ENCODE measurements around the gene TSG101. TPM values are rescaled to one million over a fixed set of nuclear protein-coding genes. Genes with fewer than 3 reads are reported as not detected.

TSG101 gene
- polyA plus RNA-seq, 4 donors = 134 to 189 (median 148) TPM

DNA sequence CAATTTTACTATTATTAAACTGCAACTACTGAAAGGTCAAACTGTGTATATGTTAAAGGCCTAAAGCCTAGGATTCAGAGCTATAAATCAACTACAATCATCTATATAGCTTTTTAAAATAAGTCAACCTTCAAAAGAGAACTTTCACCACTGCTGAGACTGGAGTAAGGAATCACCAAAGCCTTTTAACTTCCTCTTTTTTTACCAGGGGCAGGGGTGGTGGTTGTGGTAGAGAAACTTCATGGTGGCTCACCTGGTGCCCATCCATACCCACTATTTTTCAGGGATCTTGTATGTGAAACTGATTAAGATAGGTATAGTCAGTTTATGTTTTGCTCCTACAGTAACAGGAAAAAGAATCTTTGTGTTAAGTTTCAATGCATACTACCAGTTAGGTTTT is 31.5 kb downstream of the TSG101 start:
- DNase-seq (ENCODE audit: low read depth in 4 of 4, low spot score in 2 of 4) = no peak

GRCh38 chr11:18493310-18493709 is 33.4 kb downstream of the TSG101 start:
- no peak for DNase-seq (ENCODE audit: low read depth in 4 of 4, low spot score in 2 of 4)

DNA sequence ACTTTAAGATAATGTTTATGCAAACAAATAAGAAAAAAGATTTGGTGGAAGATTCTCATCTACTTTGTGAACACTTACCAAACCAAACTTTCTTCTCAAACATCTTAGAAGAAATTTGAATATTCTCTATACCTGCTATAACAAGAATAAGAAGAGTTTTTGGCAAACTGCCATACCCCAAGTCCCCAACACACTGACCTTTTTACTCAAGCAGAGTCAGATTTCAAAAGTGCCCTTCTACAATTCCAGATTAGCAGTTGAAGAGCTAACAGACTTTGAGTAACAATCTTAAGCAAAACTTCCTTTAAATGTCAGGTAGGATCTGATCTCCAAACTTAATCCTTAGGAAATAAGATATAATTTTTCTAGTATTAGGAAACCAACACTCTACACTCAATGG is 33.9 kb downstream of the TSG101 start:
- no peak for DNase-seq (ENCODE audit: low read depth in 4 of 4, low spot score in 2 of 4)

GRCh38 chr11:18491924-18492323 is 34.8 kb downstream of the TSG101 start:
- no peak for DNase-seq (ENCODE audit: low read depth in 4 of 4, low spot score in 2 of 4)

- no peak for DNase-seq (ENCODE audit: low read depth in 4 of 4, low spot score in 2 of 4)
Measured at GRCh38 chr11:18490736-18491485, 35.8 kb downstream of the TSG101 start.

DNA sequence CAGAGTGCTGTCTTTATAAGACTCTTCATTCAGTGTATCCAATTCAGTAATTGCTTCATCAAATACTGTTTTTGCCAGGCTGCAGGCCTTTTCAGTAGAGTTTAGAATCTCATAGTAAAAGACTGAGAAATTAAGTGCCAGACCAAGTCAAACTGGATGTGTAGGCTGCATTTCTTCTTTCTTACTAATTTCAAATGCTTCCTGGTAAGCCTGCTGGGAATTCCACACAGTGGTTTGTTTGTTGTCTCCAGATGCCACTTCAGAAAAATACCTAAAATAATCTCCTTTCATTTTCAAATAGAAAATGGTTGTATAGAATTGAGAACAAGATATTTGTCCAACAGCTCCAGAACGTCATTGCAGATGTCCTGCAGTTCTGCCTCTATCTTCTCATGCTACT is 36.4 kb downstream of the TSG101 start:
- no peak for DNase-seq (ENCODE audit: low read depth in 4 of 4, low spot score in 2 of 4)

GRCh38 chr11:18485913-18486528 is 40.7 kb downstream of the TSG101 start:
- DNase-seq (ENCODE audit: low read depth in 4 of 4, low spot score in 2 of 4) = no peak

DNA sequence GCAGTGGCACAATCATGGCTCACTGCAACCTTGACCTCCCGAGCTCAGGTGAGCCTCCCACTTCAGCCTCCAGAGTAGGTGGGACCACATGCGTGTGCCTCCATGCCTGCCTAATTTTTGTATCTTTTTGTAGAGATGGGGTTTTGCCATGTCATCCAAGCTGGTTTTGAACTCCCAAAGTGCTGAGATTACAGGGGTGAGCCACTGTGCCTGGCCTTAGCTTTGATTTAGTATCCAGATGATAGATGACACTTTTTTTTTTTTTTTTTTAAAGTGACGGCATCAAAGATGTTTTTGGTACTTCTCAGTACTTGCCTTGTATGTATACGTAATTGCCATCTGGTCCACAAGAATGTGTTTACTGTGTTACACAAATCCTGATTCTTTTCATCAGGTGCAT is 47.7 kb downstream of the TSG101 start:
- no peak for DNase-seq (ENCODE audit: low read depth in 4 of 4, low spot score in 2 of 4)

DNA sequence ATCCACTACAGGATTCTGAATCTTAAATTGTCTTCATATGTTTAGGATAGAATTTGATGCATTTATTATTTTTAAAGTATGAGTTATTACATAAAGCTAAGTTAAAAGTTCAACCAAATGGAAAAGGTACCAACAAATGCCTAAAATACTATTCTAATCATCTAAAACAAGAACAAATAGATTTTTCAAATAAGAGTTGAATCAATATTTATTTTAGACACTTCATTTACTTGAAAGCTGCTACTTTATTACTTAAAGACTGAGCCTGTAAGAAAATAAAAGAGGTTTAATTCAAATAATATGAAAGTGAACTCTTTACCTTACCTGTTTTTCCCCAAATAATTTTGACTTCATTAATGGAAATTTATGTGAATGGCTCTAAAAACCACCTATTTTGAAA is 54.2 kb downstream of the TSG101 start:
- DNase-seq (ENCODE audit: low read depth in 4 of 4, low spot score in 2 of 4) = no peak

DNA sequence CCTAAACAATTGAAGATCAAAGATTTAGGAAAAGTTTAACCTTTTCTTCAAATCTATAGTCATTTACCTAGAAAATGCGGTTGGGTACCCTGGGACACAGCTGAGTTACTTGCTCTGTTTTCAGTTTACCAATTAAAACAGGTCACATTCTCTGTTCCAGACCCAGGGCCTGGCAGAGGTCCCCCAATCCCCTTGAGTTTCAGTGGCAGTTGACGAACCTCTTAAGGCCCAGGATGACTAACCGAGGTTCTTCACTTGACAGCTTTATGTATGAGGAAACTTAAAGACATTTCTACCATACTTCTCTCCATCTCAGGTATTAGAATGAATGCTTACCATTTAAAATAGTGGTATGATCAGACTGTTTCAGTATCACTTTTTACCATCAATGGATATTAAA is 54.7 kb downstream of the TSG101 start:
- DNase-seq (ENCODE audit: low read depth in 4 of 4, low spot score in 2 of 4) = no peak

- no peak for DNase-seq (ENCODE audit: low read depth in 4 of 4, low spot score in 2 of 4)
Measured at GRCh38 chr11:18468961-18469360, 57.8 kb downstream of the TSG101 start.

GRCh38 chr11:18468059-18468458 is 58.7 kb downstream of the TSG101 start:
- DNase-seq (ENCODE audit: low read depth in 4 of 4, low spot score in 2 of 4) = no peak

- DNase-seq (ENCODE audit: low read depth in 4 of 4, low spot score in 2 of 4) = no peak
Measured at GRCh38 chr11:18466402-18466801, 60.3 kb downstream of the TSG101 start.

DNA sequence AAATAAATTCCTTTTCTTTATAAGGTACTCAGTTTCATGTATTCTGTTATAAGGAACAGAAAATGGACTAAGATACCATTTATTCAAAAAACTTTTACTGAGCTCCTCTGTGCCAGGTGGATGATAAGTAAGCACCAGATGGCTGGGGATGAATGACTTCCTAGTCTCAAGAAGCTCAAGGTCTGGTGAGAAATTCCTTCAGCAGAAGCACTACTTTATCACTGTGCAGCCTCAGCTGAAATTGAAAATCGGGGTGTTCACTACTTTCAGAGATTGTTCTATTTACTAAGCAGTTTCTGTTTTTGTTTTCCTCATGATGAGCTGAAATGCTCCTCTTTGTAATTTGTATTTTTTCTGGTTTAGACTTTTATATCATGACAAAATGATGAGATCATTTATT is 63.3 kb downstream of the TSG101 start:
- no peak for DNase-seq (ENCODE audit: low read depth in 4 of 4, low spot score in 2 of 4)

DNA sequence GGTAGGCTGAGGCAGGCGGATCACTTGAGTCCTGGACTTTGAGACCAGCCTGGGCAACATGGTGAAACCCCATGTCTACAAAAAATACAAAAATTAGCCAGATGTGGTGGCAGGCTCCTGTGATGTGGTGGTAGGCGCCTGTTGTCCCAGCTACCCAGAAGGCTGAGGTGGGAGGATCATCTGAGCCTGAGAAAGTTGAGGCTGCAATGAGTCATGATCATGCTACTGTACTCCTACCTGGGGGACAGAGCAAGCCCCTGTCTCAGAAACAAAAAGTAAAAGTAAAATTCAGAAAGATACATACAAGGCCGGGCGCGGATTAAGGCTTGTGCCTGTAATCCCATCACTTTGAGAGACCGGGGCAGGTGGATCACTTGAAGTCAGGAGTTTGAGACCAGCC is 64.8 kb downstream of the TSG101 start:
- DNase-seq (ENCODE audit: low read depth in 4 of 4, low spot score in 2 of 4) = no peak

- DNase-seq (ENCODE audit: low read depth in 4 of 4, low spot score in 2 of 4) = no peak
Measured at GRCh38 chr11:18459634-18460033, 67.1 kb downstream of the TSG101 start.

- no peak for DNase-seq (ENCODE audit: low read depth in 4 of 4, low spot score in 2 of 4)
Measured at GRCh38 chr11:18457450-18457849, 69.3 kb downstream of the TSG101 start.

- DNase-seq (ENCODE audit: low read depth in 4 of 4, low spot score in 2 of 4) = no peak
Measured at GRCh38 chr11:18455686-18456372, 70.9 kb downstream of the TSG101 start, which contains the start of gene LDHAL6A. TSS of gene LDHAL6A (plus strand) at chr11:18455856. CDS start at chr11:18456681, 825 bp downstream.

DNA sequence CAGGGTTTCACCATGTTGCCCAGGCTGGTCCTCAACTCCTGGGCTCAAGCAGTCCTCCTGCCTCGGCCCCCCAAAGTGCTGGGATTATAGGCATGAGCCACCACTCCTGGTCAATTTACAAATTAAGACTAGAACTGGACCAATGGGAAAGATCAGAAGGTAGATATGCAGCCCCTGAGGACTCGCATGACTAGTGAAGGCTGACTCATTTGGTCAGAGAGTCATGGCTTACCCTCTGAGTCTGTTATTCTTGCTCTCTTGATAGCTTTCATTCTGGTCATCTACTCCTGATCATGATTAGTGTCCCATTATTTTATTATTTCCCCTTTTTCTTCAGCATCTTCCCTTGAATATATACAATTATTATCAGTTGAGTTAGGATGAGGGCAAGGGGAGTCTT is 73.8 kb downstream of the TSG101 start:
- no peak for DNase-seq (ENCODE audit: low read depth in 4 of 4, low spot score in 2 of 4)

- no peak for DNase-seq (ENCODE audit: low read depth in 4 of 4, low spot score in 2 of 4)
Measured at GRCh38 chr11:18449251-18449650, 77.5 kb downstream of the TSG101 start.

DNA sequence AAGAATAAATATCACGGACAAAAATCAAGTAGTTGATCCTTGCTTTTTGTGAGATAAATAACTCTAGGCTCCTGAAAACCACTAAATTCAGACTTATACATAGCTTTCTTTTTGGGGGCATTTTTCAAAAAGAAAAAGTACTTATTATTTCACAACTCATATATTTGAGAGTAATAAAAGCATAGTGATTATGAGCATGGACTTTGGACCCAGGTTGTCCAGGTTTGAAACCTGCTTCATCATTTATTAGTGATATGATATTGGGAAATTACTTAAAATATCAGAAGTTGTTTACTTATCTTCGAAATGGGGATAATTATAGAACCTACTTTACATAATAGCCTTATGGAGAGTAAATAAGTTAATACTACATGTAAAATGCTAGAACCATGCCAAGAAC is 88.1 kb downstream of the TSG101 start:
- no peak for DNase-seq (ENCODE audit: low read depth in 4 of 4, low spot score in 2 of 4)
